Suprapubic skin (tissue), 3 donors: ENCODE data around the gene SDCBP2.

ENCODE experiments used
- CTCF ChIP-seq, 2 donors: fragments of 200-600 bp in 1 of 2; fragments of 450-650 bp in 1 of 2; sonication (generic) in 1 of 2; IDR thresholded peaks; one replicate each; pipeline ENCODE4 v1.5.1; 2016 to 2019; ENCODE audit warnings: antibody characterized with exemption in 2 of 2, mild to moderate bottlenecking in 1 of 2, moderate library complexity in 1 of 2
- POLR2AphosphoS5 ChIP-seq, 3 donors: sonication (generic); formaldehyde crosslinking; IDR thresholded peaks; one replicate each; pipeline ENCODE4 v1.6.1; 2017; ENCODE audit warnings: antibody characterized with exemption in 3 of 3

GRCh38 chr20:1345030-1345755, 16.3 kb upstream of the SDCBP2 start:
- no peak for TF ChIP-seq CTCF (IDR thresholded peaks at IDR 0.05)
- no peak for TF ChIP-seq POLR2AphosphoS5 (IDR thresholded peaks at IDR 0.05)
